Colon (tissue), 2 donors: ENCODE measurements around the gene SLC5A1.
"Not testable (repeated sequence)": the region's sequence is repeated elsewhere in the genome, so short reads cannot be mapped to it uniquely, and the experiment has no call there.

Experiments
- FAIRE-seq: peaks from 2 replicates; lab custom pipeline; 2012; peaks lifted over from hg19 to GRCh38; lab: Jason Lieb, UNC
- donor health status: control.
- donor health status: control.

Gene SLC5A1

GRCh38 chr22:32144496-32145274 is 101.6 kb downstream of the SLC5A1 start:
- FAIRE-seq, result no peak

- FAIRE-seq, result not testable (repeated sequence)
Observed at GRCh38 chr22:32147128-32147527, 104.1 kb downstream of the SLC5A1 start.

- not testable (repeated sequence) for FAIRE-seq
Observed at GRCh38 chr22:32148372-32148771, 105.3 kb downstream of the SLC5A1 start.

- not testable (repeated sequence) for FAIRE-seq
Observed at GRCh38 chr22:32150647-32151046, 107.6 kb downstream of the SLC5A1 start.

GRCh38 chr22:32151641-32152040 is 108.6 kb downstream of the SLC5A1 start:
- FAIRE-seq, result not testable (repeated sequence)

GRCh38 chr22:32154727-32155126 is 111.7 kb downstream of the SLC5A1 start:
- not testable (repeated sequence) for FAIRE-seq

- not testable (repeated sequence) for FAIRE-seq
Observed at GRCh38 chr22:32157632-32158031, 114.6 kb downstream of the SLC5A1 start.

- no peak for FAIRE-seq
Observed at GRCh38 chr22:32158712-32159533, 115.9 kb downstream of the SLC5A1 start, which contains the start of gene C22orf42. C22orf42 (minus strand) TSS chr22:32159303; CDS start chr22:32159215, 88 bp downstream.

- not testable (repeated sequence) for FAIRE-seq
Observed at GRCh38 chr22:32160411-32160810, 117.3 kb downstream of the SLC5A1 start.
